C4-2B (cell line): Measurements from ENCODE around the gene VAC14.

Experiments used
- CTCF ChIP-seq: fragments of 450-650 bp; conservative IDR thresholded peaks from 2 replicates; pipeline ENCODE4 v1.5.1; 2017; ENCODE audit warnings: mild to moderate bottlenecking
- ZFX ChIP-seq: fragments of 450-650 bp; IDR thresholded peaks from 2 replicates; pipeline ENCODE4 v1.6.1; 2017

GRCh38 chr16:70751593-70751992, 49.4 kb downstream of the VAC14 start:
- TF ChIP-seq CTCF (no peak), ZFX (no peak)
